ENCODE results near the gene MB21D2. TPM values are rescaled to one million over a fixed set of nuclear protein-coding genes. Genes with fewer than 3 reads are reported as not detected.

MB21D2 gene
- total RNA-seq, 2 experiments from 2014 or later, result 0.95 to 1.3 TPM

DNA sequence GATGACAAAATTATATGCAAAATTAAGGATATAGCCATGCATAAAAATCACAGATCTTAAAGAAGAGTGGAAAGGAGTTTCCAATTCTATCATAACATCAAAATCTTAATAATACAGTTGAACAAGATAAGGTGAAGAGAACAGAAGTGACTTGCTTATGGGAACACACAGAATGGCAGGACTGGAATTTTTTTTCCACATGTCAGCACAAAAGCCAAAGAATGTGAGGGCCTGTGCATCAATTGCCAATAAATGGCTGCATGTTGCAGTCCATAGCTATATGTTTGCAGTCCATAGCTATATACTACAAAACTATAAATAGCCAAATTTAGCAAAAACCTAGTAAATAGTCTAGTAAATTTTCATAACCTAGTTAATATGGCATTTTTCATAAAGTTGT, 10.4 kb upstream of the MB21D2 start:
- ChIA-PET CTCF (no interaction called here), POLR2A (no interaction called here)

DNA sequence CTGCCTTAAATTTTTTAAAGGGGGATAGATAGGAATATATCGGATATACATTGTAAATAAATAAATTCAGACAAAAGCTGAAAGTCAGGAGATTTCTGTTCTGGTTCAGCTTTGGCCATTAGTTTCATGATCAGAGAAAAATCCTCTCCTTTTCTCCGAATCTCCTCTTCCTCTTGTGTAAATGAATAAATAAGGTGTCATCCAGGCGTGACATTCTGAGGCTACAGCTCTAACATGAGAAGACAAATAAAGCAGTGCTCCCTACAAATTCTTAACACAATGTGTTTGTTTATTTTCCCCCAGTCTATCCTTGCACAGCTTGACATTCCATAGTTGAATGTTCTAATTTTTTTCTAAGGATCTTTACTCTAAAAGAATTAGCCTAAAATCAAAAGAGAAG, 9.4 kb upstream of the MB21D2 start:
- ChIA-PET POLR2A (no interaction called here), CTCF (no interaction called here)

DNA sequence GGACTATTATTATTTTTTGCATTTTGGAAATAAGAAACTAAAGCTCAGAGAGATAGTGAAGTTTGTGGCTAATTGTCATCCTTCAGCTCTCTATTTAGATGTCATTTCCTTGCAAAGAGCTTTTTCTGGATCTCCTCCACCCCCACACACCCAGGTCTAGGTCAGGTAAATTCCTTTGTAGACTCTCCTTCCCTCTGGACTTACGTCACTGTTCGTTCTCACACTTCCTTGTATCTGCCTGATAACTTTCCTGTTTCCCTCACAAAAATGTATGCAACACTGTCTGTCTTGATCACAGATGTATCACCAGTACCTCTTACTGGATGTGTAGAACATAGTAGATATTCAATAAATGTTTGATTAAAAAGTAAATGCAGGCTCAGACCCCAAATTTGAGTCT, 6.1 kb upstream of the MB21D2 start:
- ChIA-PET CTCF (interaction anchor here (0.7 to 1.8 kb wide), 2 partner anchors 8 to 9 kb away, joined by 3 to 4 read pairs; no protein-coding TSS in a partner anchor), POLR2A (interaction anchor here (0.5 kb wide), 1 partner anchor 12 kb away, joined by 3 read pairs; no protein-coding TSS in a partner anchor)

DNA sequence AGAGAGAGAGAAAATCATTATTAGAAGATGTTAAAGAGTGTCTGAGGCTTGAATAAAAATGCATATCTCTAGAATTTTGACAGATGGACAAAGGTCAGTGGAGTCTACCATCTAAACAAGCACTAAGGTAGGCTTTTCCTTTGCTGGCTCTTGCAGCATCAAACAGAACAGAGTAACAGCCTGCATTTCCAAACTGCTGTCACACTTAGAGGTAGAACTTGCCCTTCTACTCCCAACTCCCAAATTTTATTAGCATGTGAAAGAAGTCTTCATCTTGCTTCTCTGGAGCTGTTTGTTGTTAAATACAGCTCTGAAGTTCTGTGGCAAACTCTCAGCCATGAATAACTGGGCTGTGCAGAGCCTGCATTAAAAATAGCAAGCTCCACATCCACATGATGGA, 4.1 kb upstream of the MB21D2 start:
- CTCF ChIA-PET, result no interaction called here
- POLR2A ChIA-PET, result no interaction called here

DNA sequence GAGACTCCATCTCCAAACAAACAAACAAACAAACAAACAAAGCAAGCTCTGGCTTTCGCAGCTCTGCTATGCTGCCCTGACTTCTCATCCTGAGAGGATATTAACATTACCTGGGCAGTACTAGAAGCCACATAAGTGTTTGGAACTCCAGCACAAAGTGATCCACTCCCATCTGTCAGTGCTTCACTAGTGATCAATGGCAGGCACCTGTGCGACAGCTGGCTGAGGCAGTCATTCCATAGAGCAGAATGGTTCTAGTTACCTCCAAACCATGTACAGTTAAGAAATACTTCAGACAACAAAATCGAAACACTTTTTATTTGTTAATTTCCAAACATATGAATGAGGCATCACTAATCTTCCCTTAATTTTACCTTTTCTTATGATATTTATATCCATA, 2.8 kb upstream of the MB21D2 start:
- ChIA-PET POLR2A (no interaction called here), CTCF (no interaction called here)

DNA sequence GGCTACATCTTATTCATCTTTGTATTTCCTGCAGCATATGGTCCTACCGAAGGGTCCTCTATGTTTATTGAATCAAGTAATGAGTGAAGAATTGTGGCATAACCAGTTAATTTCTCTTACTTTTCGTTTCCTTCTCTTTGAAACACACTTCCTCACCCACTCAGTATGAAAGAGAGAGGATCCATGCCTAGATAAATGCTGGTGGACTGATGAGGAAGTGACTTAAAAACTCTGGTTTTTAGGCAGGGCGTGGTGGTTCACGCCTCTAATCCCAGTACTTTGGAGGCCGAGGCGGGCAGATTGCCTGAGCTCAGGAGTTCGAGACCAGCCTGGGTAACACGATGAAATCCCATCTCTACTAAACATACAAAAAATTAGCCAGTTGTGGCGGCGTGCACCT, 2.2 kb upstream of the MB21D2 start:
- ChIA-PET CTCF (no interaction called here), POLR2A (no interaction called here)

DNA sequence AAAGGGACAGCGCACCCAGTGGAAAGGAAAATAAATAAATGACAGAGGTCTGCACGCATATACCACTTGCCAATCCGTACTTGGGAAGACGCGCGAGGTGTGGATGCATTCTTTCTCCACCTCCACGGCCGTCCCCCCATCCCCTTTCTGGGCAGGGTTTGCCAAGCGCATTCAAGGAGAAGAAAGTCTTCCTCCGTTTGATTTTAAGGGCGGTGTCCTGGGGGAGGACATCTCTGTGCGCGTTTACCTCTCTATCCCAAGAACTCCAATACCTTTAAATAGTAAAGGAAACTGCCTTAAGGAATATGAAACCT, 576 bp upstream of the MB21D2 start:
- ChIA-PET POLR2A (no interaction called here), CTCF (no interaction called here)

DNA sequence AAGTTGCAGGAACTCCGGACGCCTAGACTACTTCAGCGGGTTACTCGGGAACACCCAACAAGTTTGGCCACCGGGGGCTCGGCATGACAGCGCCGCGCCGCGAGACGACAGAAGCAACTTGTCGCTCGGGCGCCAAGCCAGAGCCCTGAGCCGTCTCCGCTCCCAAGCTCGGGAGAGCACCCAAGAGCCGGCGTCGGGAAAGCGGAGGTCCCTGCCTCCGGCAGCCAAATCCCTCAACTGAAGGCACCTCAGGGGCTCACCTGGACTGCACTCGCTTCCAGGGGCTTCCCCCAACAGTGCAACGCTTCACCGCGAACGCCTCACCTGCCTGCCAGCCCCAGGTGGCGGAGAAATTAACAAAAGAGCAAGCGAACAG, 640 bp downstream of the MB21D2 start:
- POLR2A ChIA-PET, result no interaction called here

DNA sequence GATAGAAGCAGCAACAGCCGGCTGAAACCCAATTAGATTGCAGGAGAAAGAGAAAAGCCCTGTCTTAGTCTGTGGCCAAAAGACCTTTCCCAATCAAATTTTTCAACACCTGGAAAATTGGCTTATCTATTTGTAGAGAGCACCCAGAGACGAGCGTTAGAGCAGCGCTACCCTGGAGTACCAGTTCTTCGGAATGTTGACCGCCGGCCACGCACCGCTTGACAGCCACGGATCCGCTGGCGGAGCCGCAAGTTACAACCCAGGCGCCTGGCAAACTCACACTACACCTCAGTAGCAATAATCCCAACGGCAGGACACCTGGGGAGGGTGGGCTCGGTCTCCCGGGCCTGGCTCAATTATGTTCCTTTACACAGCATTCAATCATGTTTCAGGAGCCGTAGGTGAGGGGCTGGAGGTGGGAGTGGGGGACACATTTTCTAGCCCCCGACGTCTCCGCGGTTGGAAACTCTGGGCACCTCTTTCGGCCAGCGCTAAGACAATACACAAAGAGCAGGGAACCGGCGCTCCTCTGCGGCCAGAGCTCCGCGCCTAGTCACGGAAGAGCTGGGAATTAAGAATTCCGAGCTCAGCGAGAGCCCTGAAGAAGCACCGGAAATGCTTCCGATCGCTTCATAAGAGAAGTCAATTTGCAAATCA, 1.2 kb downstream of the MB21D2 start:
- CTCF ChIA-PET, result no interaction called here
- POLR2A ChIA-PET, result no interaction called here

More for the DNA sequence above, 640 bp downstream of the MB21D2 start:
- CTCF ChIA-PET, result no interaction called here

DNA sequence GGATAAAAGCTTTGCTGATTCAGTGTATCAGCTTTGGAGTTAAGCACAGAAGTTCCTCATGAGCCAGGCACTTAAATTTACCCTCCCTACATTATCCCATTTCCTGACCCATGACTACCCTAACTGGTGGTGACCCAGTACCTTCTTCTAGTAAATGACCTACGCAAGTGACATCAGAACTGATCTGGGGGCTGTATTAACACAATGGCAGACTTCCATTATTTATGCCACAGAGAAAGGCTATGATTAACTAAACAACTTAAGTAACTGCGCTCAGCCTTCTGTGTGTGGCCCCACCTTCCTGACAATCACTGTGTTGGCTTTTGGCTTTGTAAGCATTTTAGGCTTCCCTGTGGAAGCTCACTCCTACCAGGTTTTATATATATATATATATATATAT, 1.9 kb downstream of the MB21D2 start:
- POLR2A ChIA-PET, result no interaction called here
- CTCF ChIA-PET, result interaction anchor here (1.5 kb wide), 1 partner anchor 8 kb away, joined by 4 read pairs; no protein-coding TSS in a partner anchor

DNA sequence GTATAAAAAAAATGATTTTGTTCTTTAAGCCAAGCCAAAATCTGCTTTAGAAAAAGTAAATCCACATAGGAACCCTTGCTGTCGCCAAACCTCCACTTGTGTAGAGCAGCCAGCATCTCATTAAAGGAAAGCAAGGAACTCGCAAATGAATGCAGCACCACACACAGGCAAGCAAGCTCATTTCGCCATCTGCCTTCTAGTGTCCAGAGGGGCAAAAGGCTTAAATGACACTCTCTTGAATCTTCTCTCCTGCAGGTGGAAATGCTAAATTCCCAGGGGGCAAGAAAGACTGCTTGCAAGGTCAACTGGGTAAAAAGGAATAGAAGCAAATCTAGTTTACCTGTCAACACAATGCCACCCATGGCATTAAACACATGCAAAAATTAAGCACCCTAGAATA, 2.4 kb downstream of the MB21D2 start:
- ChIA-PET CTCF (interaction anchor here (1.5 kb wide), 1 partner anchor 8 kb away, joined by 4 read pairs; no protein-coding TSS in a partner anchor), POLR2A (no interaction called here)

DNA sequence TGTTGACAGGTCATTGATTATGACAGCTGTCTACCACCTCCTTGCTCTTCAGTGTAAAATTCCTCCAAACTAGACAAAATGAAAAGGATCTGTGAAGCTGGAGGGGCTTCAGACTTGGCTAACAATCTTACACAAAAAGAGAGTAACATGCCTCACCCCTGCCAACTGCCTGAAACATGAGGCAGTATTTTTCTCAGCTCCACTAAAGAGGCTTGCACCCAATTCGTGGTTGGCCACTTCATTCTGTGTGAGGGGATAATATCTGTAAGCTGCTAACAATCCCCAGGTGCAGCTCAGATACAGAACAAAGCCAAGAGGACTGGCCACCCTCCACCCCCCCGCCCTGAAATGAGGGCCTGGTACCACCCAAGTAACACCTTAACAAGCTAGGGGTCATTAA, 2.8 kb downstream of the MB21D2 start:
- POLR2A ChIA-PET, result no interaction called here
- CTCF ChIA-PET, result interaction anchor here (1.5 kb wide), 1 partner anchor 9 kb away, joined by 4 read pairs; no protein-coding TSS in a partner anchor

DNA sequence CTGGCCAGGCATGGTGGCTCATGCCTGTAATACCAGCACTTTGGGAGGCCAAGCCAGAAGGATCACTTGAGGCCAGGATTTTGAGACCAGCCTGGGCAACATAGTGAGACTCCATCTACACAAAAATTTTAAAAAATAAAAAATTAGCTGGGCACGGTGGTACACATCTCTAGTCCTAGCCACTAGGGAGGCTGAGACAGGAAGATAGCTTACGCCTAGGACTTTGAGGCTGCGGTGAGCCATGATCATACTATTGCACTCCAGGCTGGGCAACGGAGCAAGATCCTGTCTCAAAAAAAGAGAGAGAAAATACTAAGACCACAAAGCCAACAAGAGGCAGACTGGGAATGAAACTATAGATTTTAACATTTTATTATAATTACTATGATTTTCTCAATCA, 4.1 kb downstream of the MB21D2 start:
- ChIA-PET POLR2A (no interaction called here), CTCF (no interaction called here)

DNA sequence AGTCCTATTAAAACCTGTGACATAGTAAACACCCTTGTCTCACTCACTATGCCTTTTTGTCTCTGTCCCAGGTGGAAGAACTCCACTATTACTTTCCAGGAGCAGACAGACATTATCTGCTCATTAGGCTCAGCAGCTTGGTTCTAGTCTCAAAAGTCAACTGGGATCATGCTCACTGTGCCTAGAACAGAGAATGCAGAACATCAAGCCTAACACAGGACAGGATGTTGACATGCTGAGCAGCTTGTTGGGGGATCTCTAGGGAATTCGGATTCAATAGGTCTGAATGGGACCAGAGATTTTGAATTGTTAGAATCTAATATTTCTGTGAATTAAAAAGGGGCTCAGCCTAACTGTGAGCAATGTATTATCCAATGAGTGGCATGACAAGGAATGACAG, 6.4 kb downstream of the MB21D2 start:
- ChIA-PET CTCF (no interaction called here), POLR2A (interaction anchor here (0.7 kb wide), 1 partner anchor 12 kb away, joined by 3 read pairs; no protein-coding TSS in a partner anchor)

DNA sequence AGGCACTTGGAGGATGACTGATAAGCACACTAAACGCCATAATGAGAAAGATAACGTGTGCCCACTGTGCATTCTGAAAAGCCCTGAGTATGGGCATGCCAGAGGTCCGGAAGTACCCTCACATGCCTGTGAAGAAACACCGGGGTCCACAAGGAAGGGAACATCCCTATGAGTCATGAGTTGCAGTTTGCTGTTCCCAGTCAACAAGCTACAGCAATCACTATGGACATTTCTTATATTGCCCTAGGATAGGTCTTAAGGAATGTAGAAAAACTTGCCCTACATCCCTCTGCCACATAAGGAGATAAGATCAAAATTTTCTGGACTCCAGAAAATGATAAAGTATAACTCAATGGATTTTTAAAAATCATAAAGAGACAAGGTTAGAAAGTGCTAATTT, 9.9 kb downstream of the MB21D2 start:
- ChIA-PET CTCF (no interaction called here), POLR2A (no interaction called here)

DNA sequence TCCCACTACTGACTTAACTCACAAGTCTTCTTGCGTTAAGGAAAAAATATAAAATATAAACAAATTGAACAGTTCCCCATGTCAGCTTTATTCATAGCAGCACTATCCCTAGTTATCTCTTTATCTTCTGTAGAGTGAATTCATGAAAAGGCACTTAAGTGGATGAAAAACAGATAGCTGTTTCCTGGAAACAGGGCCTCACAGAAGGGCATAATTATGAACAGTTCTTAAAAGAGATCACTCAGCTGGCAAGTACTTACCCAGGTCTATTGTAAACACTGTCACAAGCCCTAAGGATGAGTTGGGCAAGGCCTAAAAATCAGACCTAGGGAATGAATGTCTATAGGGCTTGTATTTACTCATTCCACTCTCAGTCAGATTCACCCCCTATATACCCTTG, 10.7 kb downstream of the MB21D2 start:
- CTCF ChIA-PET, result no interaction called here

DNA sequence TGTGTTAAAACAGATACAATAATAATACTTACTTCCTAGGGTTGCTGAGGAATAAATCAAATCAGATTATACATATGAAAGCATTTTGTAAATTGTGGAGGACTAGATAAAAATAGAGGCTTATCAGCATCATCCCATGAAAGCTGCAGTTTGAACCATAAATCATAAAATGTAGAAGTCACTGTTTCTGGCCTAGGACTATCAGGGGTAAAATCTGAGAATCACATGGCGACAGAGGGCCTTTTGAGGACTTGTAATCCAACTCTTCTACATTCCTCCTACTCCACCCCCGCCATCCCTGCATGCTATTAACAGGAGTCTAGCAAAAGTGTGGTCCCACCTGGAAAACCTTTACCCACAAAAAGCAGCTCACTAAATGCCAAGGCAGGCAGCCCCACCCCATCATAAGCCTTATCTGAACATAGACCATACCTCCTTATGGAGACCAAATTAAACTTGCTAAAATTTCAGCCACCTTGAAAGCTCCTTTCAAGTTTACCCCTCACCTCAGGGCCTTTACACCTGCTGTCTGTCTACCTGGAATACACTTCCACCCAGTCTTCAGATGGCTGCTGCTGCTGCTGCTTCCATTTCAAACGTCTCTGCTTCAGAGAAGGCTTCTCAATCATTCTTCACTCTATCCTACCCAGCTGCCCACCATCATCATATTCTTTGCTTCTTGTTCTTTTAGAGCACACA, 11.5 kb downstream of the MB21D2 start:
- ChIA-PET CTCF (no interaction called here), POLR2A (no interaction called here)

More for the DNA sequence above, 10.7 kb downstream of the MB21D2 start:
- POLR2A ChIA-PET, result no interaction called here

DNA sequence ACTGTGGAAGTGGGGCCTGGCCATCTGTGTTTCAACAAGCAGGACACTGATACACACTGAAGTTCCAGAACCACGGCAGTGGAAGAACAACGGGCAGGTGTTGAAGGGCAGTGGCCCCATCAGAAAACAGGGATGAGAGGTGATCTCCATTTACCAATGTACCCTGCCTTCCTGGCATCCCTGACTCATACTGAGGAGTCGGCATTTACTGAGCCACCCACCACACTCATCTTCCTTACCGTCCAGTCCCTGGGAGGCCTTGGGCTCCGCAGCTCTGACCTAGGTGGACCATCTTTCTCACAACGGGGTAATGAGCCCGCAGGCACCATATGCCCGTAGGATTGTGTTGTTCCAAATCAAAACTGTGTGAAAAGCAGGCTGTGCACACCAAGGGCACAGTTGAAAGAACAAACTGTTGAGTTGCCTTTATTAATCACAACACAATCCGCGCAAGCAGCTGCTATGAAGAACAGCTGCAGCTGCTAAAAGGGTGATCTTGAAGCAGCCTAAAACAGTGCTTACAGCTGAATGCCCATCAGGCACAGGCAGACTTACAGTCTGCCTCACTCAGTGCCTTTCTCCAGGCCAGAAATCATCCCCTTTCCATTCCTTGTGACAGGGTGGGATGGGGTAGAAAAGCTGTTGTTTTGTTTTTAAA, 12.9 kb downstream of the MB21D2 start:
- CTCF ChIA-PET, result no interaction called here
- POLR2A ChIA-PET, result no interaction called here

DNA sequence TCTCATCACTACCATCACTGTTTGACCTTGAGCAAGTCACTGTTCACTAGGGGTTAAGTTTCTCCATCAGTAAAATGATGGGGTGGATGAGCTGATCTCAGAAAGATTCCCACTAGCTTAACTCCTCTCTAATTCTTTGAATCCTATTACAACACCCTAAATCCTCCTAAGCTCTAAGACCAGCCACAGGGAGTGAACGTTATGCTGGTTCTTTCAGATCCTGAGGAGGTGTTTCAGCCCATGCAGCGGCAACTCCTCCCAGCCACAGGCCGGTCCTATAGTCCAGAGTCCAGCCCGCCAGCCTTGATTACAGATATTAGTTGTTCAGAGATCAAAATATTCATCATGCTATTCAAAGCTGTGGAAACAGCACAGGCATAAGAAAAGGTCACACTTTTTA, 15.1 kb downstream of the MB21D2 start:
- ChIA-PET CTCF (no interaction called here), POLR2A (no interaction called here)

DNA sequence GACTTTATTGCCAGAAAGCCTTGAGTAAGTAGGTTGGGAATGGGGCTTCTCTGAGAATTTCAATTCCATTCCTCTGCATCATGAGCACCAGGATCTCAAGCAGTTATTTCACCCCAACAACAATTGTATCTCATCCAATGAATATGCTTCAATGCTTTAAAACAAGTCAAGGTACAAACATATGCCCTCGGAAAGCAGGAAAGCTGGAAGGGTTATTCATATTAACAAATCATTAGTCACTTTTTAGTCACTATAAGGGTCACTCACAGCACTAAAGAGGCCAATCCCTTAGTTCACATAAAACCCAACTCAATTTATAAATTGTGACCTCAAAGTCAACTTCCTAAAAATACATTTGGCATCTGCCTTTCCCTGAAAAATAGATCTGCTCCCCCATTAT, 16.2 kb downstream of the MB21D2 start:
- CTCF ChIA-PET, result interaction anchor here (0.7 kb wide), 1 partner anchor 366 kb away, joined by 4 read pairs; no protein-coding TSS in a partner anchor
- POLR2A ChIA-PET, result no interaction called here

DNA sequence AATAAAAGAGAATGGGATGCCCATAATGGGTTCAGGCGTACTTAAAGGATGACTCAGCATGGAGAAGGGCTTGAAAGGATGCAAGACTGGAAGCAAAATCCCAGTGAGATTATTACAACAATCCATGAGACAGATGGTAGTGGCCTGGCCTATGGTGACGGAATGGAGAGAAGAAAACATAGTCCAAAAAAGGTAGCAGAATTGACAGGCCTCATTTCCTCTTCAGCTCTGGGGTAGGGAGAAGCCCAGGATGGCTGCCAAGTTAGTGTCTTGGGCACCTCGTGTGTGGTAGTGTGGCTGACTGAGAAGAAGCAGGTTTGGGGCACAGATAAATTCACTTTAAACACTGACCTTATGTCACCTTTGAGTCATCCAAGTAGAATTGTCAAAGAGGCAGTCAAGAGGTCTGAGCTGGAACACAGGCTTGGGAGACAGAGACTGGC, 18.1 kb downstream of the MB21D2 start:
- ChIA-PET POLR2A (interaction anchor here (0.7 kb wide), 1 partner anchor 83 kb away, joined by 3 read pairs; no protein-coding TSS in a partner anchor), CTCF (interaction anchor here (0.8 kb wide), 1 partner anchor 142 kb away, joined by 3 read pairs; no protein-coding TSS in a partner anchor)

Data from activated CD8-positive, alpha-beta memory T cell treated with anti-CD3 and anti-CD28 coated beads for 36 hours (primary cell).